HG02759 (cell line): Measurements from ENCODE around the gene CALML5.
"Not testable (repeated sequence)": the region's sequence is repeated elsewhere in the genome, so short reads cannot be mapped to it uniquely, and the experiment has no call there.

ENCODE experiments used
- ATAC-seq: cut with Tn5 transposase; IDR thresholded peaks from one replicate; pipeline ENCODE4 v1.9.1; 2021; ENCODE audit warnings: mild to moderate bottlenecking, moderate library complexity; ENCODE audit not compliant: unreplicated experiment

Gene CALML5

DNA sequence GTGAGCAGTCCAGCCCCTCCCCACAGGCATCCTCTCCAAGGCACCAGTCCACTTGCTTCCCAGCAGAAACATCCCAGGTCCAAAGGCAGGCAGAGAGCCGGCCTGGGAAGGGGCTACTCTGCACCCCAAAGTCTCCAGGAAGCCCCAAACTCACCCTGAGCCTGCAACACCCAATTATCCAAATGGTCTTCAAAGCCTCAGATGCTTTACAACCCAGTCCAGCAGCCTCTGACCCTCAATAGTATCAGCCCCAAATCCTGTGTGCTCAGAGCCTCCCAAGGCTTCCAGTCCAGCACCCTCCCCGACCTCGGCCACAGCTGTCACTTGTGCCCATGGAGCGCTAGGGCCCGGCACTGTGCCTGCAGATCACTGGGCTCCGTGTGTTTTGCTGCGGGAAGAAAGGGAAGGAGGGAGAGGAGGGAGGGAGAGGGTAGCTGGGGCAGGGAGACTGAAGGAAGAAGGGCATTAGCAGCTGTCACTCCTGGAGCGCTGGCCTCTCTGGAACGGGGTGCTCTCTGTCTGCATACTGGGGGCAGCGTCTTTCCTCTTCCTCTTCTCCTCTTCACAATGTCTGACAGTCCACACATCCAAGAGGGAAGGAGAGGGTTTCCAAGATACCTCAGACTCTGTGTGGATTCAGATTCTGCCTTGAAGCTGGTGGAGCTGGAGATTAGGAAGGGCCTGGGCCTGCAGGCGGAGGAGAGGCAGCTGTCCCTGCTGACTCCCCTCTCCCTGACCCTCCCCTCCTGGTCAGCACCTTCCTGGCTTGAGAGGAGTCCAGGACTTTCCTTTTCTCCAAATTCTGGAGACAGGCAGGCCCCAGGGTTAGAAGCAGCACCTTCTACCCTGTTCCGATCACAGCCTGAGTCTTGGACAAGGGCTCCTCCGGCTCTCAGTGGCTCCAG is 13.2 kb downstream of the CALML5 start:
- no peak for ATAC-seq

DNA sequence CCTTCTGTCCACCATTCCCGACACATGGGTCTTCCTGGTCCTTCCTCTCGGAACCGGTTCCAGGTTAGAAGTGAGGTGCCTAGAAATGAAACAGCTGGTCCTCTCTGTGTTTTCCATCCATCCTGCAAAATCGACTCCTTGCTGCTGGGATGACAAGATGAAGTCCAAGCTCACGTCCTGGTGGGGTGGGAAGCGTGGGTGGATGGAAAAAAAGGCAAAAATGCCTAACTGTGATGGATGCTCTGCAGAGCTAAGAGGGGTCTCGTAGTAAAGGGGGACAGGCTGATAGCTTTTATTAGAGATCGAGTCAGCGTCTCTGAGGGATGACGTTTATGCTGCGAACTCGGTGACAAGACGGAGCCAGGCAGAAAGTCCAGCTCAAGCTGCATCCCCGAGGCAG is 14.1 kb downstream of the CALML5 start:
- no peak for ATAC-seq

DNA sequence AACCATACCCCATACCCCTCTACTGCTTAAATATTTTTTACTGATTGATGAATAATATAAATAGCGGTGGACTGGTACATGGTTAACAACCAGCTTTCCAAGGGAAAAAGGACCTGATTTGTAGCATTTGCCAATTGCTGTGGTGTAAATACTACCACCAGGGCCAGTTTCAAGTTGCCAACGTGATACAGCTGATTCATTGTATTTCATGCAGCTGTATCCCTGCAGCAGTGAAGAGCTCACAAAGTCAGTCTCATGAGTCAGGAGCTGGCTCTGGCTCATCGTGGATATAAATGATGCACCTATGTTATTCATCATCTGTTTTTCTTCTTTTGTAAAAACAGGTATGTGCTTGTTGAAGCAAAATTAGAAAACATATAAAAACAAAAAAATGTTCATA is 15.2 kb downstream of the CALML5 start:
- no peak for ATAC-seq

DNA sequence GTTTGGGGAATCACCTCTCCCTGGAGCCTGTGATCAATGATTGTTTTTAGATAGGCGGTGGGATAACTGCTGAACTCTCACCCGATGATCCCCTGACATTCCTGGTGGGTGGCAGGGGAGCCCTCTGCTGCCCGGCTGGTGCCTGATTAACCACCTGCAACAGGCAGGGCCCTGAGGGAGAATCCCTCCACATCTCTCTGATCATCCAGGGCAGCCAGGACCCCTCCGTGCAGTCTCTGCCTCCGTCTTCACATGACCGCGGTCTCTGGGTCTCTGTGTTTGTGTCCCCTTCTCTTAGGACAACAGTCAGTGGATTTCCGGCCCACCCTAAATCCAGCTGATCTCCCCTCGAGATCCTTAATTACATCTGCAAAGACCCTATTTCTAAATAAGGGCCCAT is 17.4 kb downstream of the CALML5 start:
- ATAC-seq: no peak

DNA sequence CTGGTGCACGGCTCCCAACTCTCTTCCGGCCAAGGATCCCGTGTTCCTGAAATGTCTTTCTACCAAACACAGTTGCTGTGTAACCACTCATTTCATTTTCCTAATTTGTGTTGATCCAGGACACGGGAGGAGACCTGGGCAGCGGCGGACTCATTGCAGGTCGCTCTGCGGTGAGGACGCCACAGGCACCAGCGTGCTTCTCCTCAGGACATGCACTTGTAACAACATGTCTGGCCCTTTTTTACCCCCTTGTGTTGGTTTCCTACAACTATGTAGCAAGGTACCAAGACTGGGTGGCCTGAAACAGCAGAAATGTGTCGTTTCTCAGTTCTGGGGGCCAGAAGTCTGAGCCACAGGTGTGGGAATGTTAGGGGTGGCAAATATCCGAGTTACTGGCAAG is 18.2 kb downstream of the CALML5 start:
- no peak for ATAC-seq

DNA sequence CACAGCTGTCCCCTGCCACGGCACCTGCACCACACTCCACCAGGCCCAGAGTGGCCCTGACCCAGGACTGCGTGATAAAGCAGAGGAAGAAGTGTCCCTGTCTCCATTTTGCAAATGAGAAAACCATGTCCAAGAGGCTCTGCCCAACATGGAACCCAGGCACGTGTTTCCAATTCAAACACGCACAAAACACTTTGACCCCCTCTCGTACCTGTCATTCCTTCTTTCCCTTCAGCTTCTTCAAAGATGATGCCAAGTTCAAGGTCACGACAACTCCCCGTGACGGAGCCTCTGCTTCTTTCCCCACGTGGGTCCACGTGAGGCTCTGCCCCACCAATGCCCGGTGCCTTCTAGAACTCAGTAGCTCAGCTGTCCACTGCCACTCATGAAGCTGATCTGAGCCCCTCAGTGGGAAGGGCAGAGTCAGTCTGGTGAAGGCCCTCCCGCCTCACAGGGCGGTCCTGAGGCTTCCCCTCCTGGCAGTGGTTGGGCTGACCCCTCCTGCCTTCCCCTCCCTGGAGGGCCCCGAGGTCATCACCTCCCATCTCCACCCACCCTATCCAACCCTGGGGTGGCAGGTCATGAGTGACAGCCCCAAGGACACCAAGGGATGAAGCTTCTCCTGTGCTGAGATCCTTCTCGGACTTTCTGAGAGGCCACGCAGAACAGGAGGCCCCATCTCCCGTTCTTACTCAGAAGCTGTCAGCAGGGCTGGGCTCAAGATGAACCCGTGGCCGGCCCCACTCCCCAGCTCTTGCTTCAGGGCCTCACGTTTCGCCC is 19.0 kb downstream of the CALML5 start:
- no peak for ATAC-seq

DNA sequence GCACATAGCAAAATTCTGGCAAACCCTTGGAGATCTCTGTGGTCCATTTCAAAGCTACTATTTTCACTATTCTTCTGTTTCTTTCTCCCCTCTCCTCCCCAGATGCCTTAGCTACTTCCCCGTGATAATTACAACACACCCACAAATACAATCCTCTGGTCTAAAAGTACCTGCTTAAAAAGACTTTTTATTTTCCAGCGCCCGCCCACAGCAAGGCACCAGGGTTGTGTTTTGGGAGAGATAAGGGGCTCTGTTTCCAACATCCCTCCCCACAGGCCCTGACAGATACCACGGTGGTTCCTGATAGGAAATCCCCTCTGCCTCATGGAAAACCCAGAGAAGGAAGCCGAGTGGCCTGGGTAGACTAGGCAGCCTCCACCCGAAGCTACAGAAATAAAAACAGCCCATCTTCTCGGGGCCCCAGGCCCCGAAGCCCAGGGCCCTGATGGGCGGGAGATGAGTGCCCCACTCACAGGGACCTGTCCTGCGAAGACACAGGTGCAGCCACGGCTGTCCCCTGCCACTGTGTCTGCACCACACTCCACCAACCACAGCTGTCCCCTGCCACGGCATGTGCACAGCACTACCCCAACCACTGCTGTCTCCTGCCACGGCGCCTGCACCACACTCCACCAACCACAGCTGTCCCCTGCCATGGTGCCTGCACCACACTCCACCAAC is 19.7 kb downstream of the CALML5 start:
- ATAC-seq: no peak

DNA sequence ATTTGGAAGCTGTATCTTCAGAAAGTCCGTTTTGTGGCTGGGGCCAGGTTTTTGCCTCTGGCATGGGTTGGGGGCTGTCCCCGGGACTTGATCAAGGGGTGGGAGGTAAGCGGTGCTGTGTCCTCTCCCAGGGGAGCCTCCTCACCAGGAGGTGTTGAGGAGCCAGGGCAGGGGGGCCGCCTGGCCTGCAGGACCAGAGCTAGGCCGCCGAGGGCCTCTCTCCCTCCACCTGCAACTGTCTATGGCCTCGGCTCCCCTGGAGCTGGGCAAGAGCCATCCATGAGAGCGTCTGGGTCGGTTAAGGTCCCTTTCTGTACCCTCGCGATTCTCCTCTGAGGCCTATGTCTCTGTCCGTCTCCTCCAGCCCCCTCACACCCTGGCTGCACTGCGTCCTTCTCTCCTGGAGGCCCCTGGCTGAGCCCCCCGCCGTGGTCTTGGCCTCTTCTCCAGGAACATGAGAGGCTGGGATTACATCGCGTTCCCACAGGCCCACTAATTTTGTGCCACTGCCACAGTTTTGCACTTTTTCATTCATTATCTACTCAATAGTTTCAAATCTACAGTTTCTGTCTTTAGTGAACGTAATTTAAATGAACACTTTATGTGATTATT is 20.6 kb downstream of the CALML5 start:
- no peak for ATAC-seq

DNA sequence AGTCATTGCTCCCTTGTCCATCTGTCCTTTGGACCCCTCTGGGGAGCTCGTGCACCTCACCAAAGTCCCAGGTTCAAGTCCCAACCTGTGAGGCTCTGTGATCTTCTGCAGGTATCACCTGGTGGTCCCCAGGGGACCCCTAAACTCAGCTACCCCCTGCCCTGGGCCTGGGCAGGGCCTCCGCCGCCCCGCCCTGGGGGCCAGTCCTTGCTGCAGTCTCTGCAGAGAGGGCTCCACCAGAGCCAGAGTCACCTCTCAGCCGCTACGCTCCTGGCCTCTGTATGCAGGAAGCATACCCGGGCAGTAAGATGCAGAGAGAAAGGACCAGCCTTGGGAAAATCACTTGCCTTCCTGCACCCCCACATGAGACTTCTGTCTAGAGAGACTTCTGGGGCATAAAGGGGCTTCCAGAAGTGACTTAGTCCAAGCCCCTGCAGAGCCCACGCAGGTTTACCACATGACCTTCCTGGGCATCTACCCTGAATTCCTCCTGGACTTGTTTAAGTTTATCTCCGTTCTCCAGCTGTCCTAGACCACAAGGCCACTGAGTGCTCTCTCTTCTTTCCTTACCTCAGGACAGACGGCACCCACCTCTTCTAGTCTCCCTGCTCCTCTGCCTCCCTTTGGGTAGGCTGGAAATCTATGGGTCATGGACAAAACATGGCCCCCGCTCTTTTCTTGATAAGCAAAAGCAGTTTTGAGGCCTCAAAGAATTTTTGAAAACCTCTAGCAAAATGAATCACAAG is 21.2 kb downstream of the CALML5 start:
- no peak for ATAC-seq

DNA sequence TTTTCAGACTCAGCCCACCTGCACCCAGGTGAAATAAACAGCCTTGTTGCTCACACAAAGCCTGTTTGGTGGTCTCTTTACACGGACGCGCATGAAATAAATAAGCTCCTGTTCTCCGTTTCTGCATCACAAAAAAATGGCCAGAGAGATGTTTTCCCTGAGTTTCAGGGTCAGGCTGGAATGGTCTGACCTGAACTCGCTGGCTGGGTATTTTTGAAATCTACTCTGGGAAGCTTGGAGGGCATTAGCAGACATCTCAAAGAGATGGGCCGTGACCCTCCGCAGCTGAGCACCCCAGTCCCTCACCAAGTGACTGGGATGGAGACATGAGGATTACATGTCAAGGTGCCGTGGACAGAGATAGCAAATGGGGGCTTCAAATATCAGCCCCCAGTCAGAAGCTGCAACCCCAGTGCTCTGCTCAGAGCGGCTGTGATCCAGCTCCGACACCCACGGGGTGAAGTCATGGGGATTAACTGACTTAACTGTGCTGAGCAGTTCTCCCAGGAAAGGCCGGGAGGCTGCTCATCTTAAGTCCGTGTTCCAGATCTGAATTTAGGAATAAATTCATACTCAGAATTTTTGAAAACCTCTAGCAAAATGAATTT is 22.3 kb downstream of the CALML5 start:
- no peak for ATAC-seq

DNA sequence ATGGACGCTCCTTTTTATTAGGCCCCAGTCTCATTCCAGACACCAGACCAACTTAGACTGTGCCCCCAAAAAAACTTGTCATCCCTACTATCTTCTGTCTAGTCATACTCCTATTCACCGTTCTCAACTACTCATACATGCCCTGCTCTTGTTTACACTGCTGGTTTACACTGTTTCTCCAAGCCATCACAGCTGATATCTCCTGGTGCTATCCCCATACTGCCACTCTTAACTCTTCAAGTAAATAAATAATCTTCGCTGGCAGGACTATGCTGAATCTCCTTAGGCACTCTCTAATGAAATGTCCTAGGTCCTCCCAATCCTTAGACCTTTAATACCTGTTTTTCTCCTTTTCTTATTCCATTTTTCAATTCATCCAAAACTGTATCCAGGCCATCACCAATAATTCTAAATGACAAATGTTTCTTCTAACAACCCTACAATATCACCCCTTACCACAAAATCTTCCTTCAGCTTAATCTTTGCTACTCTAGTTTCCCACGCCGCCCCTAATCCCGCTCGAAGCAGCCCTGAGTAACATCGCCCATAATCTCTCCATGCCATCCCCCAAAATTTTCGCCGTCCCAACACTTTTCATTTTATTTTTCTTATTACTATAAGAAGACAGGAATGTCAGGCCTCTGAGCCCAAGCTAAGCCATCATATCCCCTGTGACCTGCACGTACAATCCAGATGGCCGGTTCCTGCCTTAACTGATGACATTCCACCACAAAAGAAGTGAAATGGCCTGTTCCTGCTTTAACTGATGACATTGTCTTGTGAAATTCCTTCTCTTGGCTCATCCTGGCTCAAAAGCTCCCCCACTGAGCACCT is 23.2 kb downstream of the CALML5 start:
- ATAC-seq: not testable (repeated sequence)

DNA sequence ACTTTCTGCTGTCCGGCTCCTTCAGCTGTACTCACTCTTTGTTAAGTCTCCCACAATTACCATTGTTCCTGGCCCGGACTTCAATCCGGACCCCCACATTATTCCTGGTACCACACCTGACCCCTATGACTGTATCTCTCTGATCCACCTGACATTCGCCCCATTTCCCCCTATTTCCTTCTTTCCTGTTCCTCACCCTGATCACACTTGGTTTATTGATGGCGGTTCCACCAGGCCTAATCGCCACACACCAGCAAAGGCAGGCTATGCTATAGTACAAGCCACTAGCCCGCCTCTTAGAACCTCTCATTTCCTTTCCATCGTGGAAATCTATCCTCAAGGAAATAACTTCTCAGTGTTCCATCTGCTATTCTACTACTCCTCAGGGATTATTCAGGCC is 24.3 kb downstream of the CALML5 start:
- not testable (repeated sequence) for ATAC-seq

DNA sequence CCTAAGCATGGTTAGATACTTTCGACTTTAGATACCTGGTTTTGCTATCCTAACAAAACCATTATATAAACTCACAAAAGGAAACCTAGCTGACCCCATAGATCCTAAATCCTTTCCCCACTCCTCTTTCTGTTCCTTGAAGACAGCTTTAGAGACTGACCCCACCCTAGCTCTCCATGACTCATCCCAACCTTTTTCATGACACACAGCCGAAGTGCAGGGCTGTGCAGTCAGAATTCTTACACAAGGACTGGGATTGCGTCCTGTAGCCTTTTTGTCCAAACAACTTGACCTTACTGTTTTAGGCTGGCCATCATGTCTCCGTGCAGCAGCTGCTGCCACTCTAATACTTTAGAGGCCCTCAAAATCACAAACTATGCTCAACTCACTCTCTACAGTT is 24.7 kb downstream of the CALML5 start:
- not testable (repeated sequence) for ATAC-seq

DNA sequence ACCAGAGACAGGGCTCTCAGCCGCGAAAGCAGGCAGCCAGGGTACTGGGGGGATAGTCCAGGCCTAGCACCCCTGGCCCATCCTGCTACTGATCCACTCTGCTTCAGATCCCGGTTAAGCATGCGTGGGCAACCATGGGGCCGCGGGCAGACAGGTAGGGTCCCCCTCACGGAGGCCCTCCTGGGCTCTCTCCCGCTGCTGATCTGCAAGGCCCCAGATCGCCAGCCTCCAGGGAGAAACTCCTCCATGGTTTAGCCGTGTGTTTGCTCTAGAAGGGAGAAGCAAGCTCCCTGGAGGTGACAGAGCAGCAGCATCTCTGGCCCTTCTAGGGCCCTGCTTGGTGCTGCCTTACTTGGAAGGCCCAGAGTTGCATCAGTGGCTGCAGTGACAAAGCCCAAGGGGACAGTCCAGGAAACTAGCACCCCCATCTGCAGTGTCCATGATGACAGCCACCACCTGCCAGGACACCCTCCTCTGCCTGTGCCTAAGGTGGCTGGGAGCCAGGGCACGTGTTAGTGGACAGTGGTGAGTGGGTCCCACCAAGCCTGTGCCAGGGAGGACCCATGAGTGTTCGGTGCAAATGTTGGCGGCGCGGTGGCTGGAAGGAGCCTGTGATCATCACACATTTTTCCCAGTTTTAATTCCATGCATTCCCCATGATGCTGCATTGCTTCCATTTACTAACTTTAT is 29.2 kb downstream of the CALML5 start:
- no peak for ATAC-seq

DNA sequence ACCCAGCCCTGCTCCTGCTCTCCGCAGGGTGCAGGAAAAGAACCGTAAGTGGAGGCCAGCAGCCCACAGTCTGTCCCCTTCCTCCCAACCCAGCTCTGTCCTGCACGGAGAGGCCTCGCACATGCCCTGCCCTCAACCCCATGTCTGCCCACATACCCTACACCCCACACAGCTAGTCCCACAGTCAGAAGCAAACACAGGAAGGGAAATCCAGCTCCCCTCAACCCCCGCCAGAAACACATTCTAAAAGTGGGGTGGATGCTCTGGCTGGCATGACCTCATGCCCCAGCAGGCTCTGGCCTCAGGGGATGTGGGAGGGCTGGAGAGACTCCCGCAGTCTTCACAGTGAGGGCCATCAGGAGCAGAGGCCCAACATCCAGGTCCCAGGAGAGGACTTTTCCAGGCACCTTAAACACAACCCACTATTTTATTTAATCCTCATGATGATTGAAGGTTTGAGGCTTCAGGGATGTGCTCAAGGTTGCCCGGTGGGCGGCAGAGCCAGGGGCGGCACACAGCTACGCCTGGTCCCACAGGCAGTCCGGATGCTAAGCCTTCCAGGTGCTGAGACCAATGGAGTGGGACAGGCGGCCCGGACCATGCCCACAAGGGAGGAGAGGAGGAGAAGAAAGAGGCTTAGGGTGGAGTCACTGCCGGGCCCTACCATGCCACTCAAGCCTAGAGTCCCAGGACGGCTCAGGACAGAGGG is 29.9 kb downstream of the CALML5 start:
- ATAC-seq: no peak

DNA sequence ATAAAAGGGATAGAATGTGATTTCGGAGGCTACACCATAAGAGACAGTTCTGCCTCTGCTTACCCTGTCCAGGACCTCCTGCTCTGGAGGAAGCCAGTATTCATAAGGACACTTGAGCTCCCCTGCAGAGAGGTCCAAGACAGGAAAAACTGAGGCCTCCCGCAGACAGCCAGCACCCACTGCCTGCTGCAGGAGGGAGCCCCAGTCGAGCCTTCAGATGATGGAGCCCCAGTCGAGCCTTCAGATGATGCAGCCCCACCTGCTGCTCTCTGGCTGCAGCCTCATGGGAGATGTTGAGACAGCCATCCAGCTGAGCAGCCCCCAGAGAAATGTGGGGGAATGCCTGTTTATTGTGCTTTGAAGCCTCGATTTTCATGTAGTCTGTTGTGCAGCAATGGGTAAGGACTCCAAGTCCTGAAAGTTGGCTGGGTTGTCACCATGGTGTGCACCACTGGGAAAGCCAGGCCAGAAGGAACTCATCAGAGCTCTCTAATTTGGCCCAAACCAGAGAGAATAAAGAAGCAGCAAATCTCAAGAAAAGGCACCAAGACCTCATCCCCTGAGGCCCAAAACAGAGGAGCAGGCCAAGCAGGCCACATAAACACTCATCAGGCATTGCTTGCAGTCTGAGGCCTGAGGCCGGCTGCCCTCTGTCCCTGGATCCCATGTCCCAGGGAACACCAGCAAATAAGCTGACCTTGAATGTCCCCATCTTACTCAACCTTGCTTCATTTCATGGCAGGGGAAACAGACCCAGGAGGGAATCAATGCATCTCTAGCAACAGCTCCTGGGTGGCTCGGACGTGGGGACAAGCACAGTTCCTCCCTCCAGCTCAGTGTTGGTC is 30.9 kb downstream of the CALML5 start:
- ATAC-seq: no peak

DNA sequence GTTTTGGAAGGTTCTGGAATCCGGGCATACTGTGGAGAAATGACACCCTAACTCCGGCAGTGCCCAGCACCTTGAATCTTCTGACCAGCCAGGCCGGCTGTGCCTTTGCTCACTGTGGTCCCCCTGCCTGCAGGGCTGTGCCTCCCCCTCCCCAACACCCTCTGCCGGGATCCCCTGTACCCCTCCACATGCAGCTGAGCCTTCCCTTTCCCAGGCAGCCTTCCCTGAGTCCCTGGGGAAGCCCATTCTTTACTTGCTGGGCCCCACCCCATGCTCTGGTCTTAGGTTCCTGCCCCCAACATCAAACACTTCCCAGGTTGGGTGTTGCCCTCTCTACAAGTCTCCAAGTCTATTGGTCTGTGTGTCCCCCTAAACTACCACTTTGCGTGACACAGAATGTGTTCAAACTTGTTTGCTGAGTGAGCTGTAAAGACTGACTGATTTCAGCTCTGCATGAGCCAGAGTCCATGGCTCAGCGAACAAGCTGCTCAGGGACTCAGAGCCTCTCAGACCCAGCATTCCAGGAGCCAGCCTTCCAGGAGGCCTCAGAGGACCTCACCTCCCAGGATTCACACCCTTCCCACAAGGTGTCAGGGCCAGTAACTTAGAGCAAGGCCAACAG is 31.6 kb downstream of the CALML5 start:
- no peak for ATAC-seq
